PC-3 (cell line): ENCODE results near the gene TRABD. TPM values are rescaled to one million over a fixed set of nuclear protein-coding genes. Genes with fewer than 3 reads are reported as not detected.

Source experiments
- ATAC-seq: fragments of 200-7000 bp; cut with Tn5 transposase; 2 replicates; pipeline ENCODE4 v1.9.1; 2020; ENCODE audit warnings: mild to moderate bottlenecking, moderate library complexity
- BruUV-seq: library from RNA; stranded (reverse); fragments of 400-500 nt; replicated peaks from 2 replicates; lab custom pipeline; 2021; lab: Mats Ljungman, UMichigan
- CTCF ChIA-PET: fragments of 300-600 bp; sonication (Branson Sonifier 250); formaldehyde crosslinking; loops from one replicate; lab custom pipeline; 2022; ENCODE audit warnings: antibody characterized with exemption; lab: Charles Lee
- POLR2A ChIA-PET: fragments of 300-600 bp; sonication (Branson Sonifier 250); formaldehyde crosslinking; loops from one replicate; lab custom pipeline; 2022; ENCODE audit warnings: antibody characterized with exemption; ENCODE audit not compliant: unreplicated experiment; lab: Charles Lee
- DNase-seq: peaks from one replicate; pipeline ENCODE4 v3.0.0-alpha.2; 2015
- H2AFZ ChIP-seq: fragments of 300-600 bp; sonication (generic); 2 replicates; pipeline ENCODE4 v1.6.0; 2016; ENCODE audit warnings: antibody characterized with exemption, low read length
- H3F3A ChIP-seq: fragments of 300-600 bp; sonication (generic); one replicate; pipeline ENCODE4 v1.6.0; 2017; ENCODE audit warnings: antibody characterized with exemption, low read length, control low read depth, mild to moderate bottlenecking; ENCODE audit not compliant: unreplicated experiment
- H3K27ac ChIP-seq: fragments of 300-600 bp; sonication (generic); 2 replicates; pipeline ENCODE4 v1.5.1; 2016; ENCODE audit warnings: mild to moderate bottlenecking, low read length
- H3K27me3 ChIP-seq: fragments of 300-600 bp; sonication (generic); 2 replicates; pipeline ENCODE4 v1.6.1; 2016; ENCODE audit warnings: low read length, mixed read lengths
- H3K36me3 ChIP-seq: fragments of 300-600 bp; sonication (generic); 2 replicates; pipeline ENCODE4 v1.6.1; 2016; ENCODE audit warnings: low read depth, mixed run types, low read length, mixed read lengths
- H3K4me1 ChIP-seq: fragments of 300-600 bp; sonication (generic); 2 replicates; pipeline ENCODE4 v1.5.1; 2016; ENCODE audit warnings: low read length; ENCODE audit not compliant: insufficient read depth
- H3K4me2 ChIP-seq: fragments of 300-600 bp; sonication (generic); 2 replicates; pipeline ENCODE4 v1.6.0; 2016; ENCODE audit warnings: low read length
- H3K4me3 ChIP-seq: fragments of 300-600 bp; sonication (generic); 2 replicates; pipeline ENCODE4 v1.5.1; 2016; ENCODE audit warnings: mild to moderate bottlenecking, low read length, mixed read lengths
- H3K79me2 ChIP-seq: fragments of 300-600 bp; sonication (generic); 2 replicates; pipeline ENCODE4 v1.6.1; 2017; ENCODE audit warnings: low read length, mixed read lengths
- H3K9ac ChIP-seq: fragments of 300-600 bp; sonication (generic); 2 replicates; pipeline ENCODE4 v1.6.0; 2016; ENCODE audit warnings: mild to moderate bottlenecking, low read length
- H3K9me2 ChIP-seq: fragments of 300-600 bp; sonication (generic); replicated peaks from 2 replicates; pipeline ENCODE4 v1.6.1; 2016; ENCODE audit warnings: mixed run types, low read length, mixed read lengths
- H3K9me3 ChIP-seq: fragments of 300-600 bp; sonication (generic); 2 replicates; pipeline ENCODE4 v1.6.1; 2016; ENCODE audit warnings: low read length, mixed read lengths
- H4K20me1 ChIP-seq: fragments of 300-600 bp; sonication (generic); 2 replicates; pipeline ENCODE4 v1.6.1; 2016; ENCODE audit warnings: low read length, mixed read lengths
- CTCF ChIP-seq: fragments of 300-600 bp; sonication (generic); conservative IDR thresholded peaks from 2 replicates; pipeline ENCODE4 v1.5.1; 2017; ENCODE audit warnings: antibody characterized with exemption, low read depth, mild to moderate bottlenecking, low read length
- EZH2 ChIP-seq: fragments of 300-600 bp; sonication (generic); IDR thresholded peaks from one replicate; pipeline ENCODE4 v1.6.1; 2017; ENCODE audit warnings: antibody characterized with exemption, mild to moderate bottlenecking, low read length; ENCODE audit not compliant: unreplicated experiment
- EZH2phosphoT487 ChIP-seq: fragments of 300-600 bp; sonication (generic); IDR thresholded peaks from 2 replicates; pipeline ENCODE4 v1.6.1; 2018; ENCODE audit warnings: mild to moderate bottlenecking, antibody characterized with exemption, low read length, borderline replicate concordance
- intact Hi-C: fragments of 100-400 bp; cut with micrococcal nuclease; formaldehyde crosslinking; loops from 2 replicates; pipeline ENCODE4 v1.9.0; 2023
- total RNA-seq: library from RNA; depleted of rRNA; stranded (reverse); fragments of >200 nt; gene quantifications from 2 replicates; pipeline ENCODE4 v1.2.3, GENCODE V29; 2014

Gene TRABD
- total RNA-seq, 1 experiment from 2014 or later, result 53.4 TPM

GRCh38 chr22:50219800-50220602 lies 34.3 kb downstream of the TRABD start:
- POLR2A ChIA-PET, result no interaction called here

GRCh38 chr22:50220603-50221409 lies 35.1 kb downstream of the TRABD start:
- Histone ChIP-seq H3K4me1 (no peaks in the 10 kb centered on the region), H3K27me3 (no peaks in the 10 kb centered on the region), H3K9ac (no peak overlapping the region), H3K27ac (no peak overlapping the region), H3K36me3 (peaks cover 3% of the 10 kb centered on the region; the same call in 1 of the 2 replicates), H2AFZ (no peak overlapping the region), H4K20me1 (no peaks in the 10 kb centered on the region), H3F3A (no peaks in the 10 kb centered on the region), H3K9me3 (no peaks in the 10 kb centered on the region), H3K4me2 (no peak overlapping the region), H3K4me3 (no peak overlapping the region), H3K9me2 (no peaks in the 10 kb centered on the region), H3K79me2 (no peaks in the 10 kb centered on the region)
- intact Hi-C loops, result no loop called here
- POLR2A ChIA-PET, result no interaction called here
- TF ChIP-seq EZH2phosphoT487 (no peak), EZH2 (no peak), CTCF (no peak)
- CTCF ChIA-PET, result no interaction called here
- ATAC-seq (no peak), DNase-seq (no peak)
- TSS peak; percentile 14 for BruUV-seq

More at GRCh38 chr22:50219800-50220602, 34.3 kb downstream of the TRABD start:
- no peaks in the 10 kb centered on the region for H3K9me3 ChIP-seq
- CTCF ChIA-PET, result no interaction called here
- H3K27me3 ChIP-seq, result no peaks in the 10 kb centered on the region
- BruUV-seq, result no TSS peak
- H3K4me1 ChIP-seq, result no peaks in the 10 kb centered on the region
- DNase-seq (no peak), ATAC-seq (no peak)
- no peak overlapping the region for H3K4me2 ChIP-seq
- no peak overlapping the region for H2AFZ ChIP-seq
- no peak overlapping the region for H3K4me3 ChIP-seq
- H3K79me2 ChIP-seq, result no peaks in the 10 kb centered on the region
- no peak overlapping the region for H3K9ac ChIP-seq
- peaks cover 3% of the 10 kb centered on the region; the same call in 1 of the 2 replicates for H3K36me3 ChIP-seq
- no peaks in the 10 kb centered on the region for H3K9me2 ChIP-seq
- H4K20me1 ChIP-seq, result no peaks in the 10 kb centered on the region
- no peaks in the 10 kb centered on the region for H3F3A ChIP-seq
- intact Hi-C loops, result no loop called here
- no peak for TF ChIP-seq EZH2phosphoT487
- no peak for TF ChIP-seq EZH2
- no peak for TF ChIP-seq CTCF
- no peak overlapping the region for H3K27ac ChIP-seq
